Sciatic nerve (tissue), 2 donors: ENCODE results near the gene MYOF. TPM values are rescaled to one million over a fixed set of nuclear protein-coding genes. Genes with fewer than 3 reads are reported as not detected.
"Not testable (repeated sequence)": the region's sequence is repeated elsewhere in the genome, so short reads cannot be mapped to it uniquely, and the experiment has no call there.

Experiments used
- ATAC-seq: fragments of 200-7000 bp; cut with Tn5 transposase; one replicate; pipeline ENCODE4 v1.9.1; 2020; ENCODE audit warnings: mild to moderate bottlenecking, moderate library complexity
- DNase-seq: peaks from one replicate; pipeline ENCODE4 v3.0.0-alpha.2; 2020; ENCODE audit warnings: low spot score
- intact Hi-C: fragments of 100-400 bp; cut with DNase I; formaldehyde crosslinking; loops from one replicate; pipeline ENCODE4 v1.14.2; 2022
- total RNA-seq: library from RNA; stranded (reverse); fragmentation: NEBNext Ultra II Directional; extraction: Animal tissue kit (Norgen Biotek cat#: 25700); gene quantifications from one replicate; pipeline ENCODE4 v1.2.1, GENCODE V29; 2021
- donor health status: DM: no; HTN: no; CAD: no.
- donor health status: DM: no; HTN: no; CAD: no.

Gene MYOF
- total RNA-seq, 1 donor from 2014 or later: 76.2 TPM

- DNase-seq: no peak
- no peak for ATAC-seq
- intact Hi-C loops: no loop called here
Measured at GRCh38 chr10:93287775-93288174, 194.4 kb downstream of the MYOF start.

- ATAC-seq, intact Hi-C loops: not testable (repeated sequence)
Measured at GRCh38 chr10:93284246-93284645, 197.9 kb downstream of the MYOF start.

GRCh38 chr10:93281367-93281720 lies 200.8 kb downstream of the MYOF start:
- ATAC-seq: no peak
- intact Hi-C loops: no loop called here
- DNase-seq: no peak

More at GRCh38 chr10:93284246-93284645, 197.9 kb downstream of the MYOF start:
- DNase-seq: not testable (repeated sequence)

GRCh38 chr10:93280699-93281366 lies 201.3 kb downstream of the MYOF start:
- intact Hi-C loops: no loop called here

GRCh38 chr10:93280121-93280698 lies 201.9 kb downstream of the MYOF start:
- intact Hi-C loops: no loop called here
- ATAC-seq (no peak), DNase-seq (no peak)

More at GRCh38 chr10:93280699-93281366, 201.3 kb downstream of the MYOF start:
- ATAC-seq: no peak
- no peak for DNase-seq

GRCh38 chr10:93277360-93277759 lies 204.8 kb downstream of the MYOF start:
- DNase-seq (no peak), ATAC-seq (no peak)
- intact Hi-C loops: no loop called here

GRCh38 chr10:93274419-93274818 lies 207.7 kb downstream of the MYOF start:
- ATAC-seq (no peak), DNase-seq (no peak)
- intact Hi-C loops: no loop called here

GRCh38 chr10:93272884-93273675 lies 209.1 kb downstream of the MYOF start:
- ATAC-seq: no peak
- intact Hi-C loops: no loop called here

GRCh38 chr10:93271347-93271746 lies 210.8 kb downstream of the MYOF start:
- ATAC-seq: no peak
- intact Hi-C loops: no loop called here
- no peak for DNase-seq

More at GRCh38 chr10:93272884-93273675, 209.1 kb downstream of the MYOF start:
- DNase-seq: no peak

- intact Hi-C loops: no loop called here
- DNase-seq (no peak), ATAC-seq (no peak)
Measured at GRCh38 chr10:93269281-93269680, 212.9 kb downstream of the MYOF start.

- ATAC-seq (no peak), DNase-seq (no peak)
- intact Hi-C loops: no loop called here
Measured at GRCh38 chr10:93268021-93268420, 214.1 kb downstream of the MYOF start.

- ATAC-seq (no peak), DNase-seq (no peak)
- intact Hi-C loops: no loop called here
Measured at GRCh38 chr10:93267521-93267920, 214.6 kb downstream of the MYOF start.

- no peak for ATAC-seq
Measured at GRCh38 chr10:93266858-93267257, 215.3 kb downstream of the MYOF start.

GRCh38 chr10:93261961-93262610 lies 220.0 kb downstream of the MYOF start:
- intact Hi-C loops: no loop called here
- ATAC-seq (no peak), DNase-seq (no peak)

More at GRCh38 chr10:93266858-93267257, 215.3 kb downstream of the MYOF start:
- no peak for DNase-seq
- intact Hi-C loops: no loop called here

GRCh38 chr10:93261089-93261488 lies 221.0 kb downstream of the MYOF start:
- DNase-seq: no peak
- ATAC-seq: no peak
- intact Hi-C loops: no loop called here

GRCh38 chr10:93259126-93259525 lies 223.0 kb downstream of the MYOF start:
- intact Hi-C loops: no loop called here
- ATAC-seq: no peak
- DNase-seq: no peak
